AG09309 (cell line): ENCODE results near the gene BRIP1.

Experiments
- DNase-seq: peaks from one replicate; pipeline ENCODE4 v3.0.0-alpha.2; 2010; ENCODE audit warnings: low read depth
- H3K4me3 ChIP-seq: 2 replicates; pipeline ENCODE4 v1.5.1; 2011; ENCODE audit warnings: mild to moderate bottlenecking, low read depth, low read length, moderate library complexity; ENCODE audit not compliant: control insufficient read depth
- TF ChIP-seq, protein P1 (sequence below): IDR thresholded peaks from 2 replicates; pipeline ENCODE4 v1.5.1; 2011; ENCODE audit warnings: mild to moderate bottlenecking, low read depth, low read length, inconsistent platforms; ENCODE audit not compliant: insufficient read depth, control insufficient read depth; ENCODE audit errors: missing control alignments

The BRIP1 gene

GRCh38 chr17:61794792-61795191, 68.5 kb downstream of the BRIP1 start:
- no peak for DNase-seq
- TF ChIP-seq, protein P1, sequence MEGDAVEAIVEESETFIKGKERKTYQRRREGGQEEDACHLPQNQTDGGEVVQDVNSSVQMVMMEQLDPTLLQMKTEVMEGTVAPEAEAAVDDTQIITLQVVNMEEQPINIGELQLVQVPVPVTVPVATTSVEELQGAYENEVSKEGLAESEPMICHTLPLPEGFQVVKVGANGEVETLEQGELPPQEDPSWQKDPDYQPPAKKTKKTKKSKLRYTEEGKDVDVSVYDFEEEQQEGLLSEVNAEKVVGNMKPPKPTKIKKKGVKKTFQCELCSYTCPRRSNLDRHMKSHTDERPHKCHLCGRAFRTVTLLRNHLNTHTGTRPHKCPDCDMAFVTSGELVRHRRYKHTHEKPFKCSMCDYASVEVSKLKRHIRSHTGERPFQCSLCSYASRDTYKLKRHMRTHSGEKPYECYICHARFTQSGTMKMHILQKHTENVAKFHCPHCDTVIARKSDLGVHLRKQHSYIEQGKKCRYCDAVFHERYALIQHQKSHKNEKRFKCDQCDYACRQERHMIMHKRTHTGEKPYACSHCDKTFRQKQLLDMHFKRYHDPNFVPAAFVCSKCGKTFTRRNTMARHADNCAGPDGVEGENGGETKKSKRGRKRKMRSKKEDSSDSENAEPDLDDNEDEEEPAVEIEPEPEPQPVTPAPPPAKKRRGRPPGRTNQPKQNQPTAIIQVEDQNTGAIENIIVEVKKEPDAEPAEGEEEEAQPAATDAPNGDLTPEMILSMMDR, result no peak
- H3K4me3 ChIP-seq, result no peak overlapping the region

GRCh38 chr17:61794242-61794641, 69.1 kb downstream of the BRIP1 start:
- H3K4me3 ChIP-seq, result no peak overlapping the region
- TF ChIP-seq, protein P1, result no peak
- no peak for DNase-seq

GRCh38 chr17:61793565-61793964, 69.8 kb downstream of the BRIP1 start:
- no peak overlapping the region for H3K4me3 ChIP-seq
- TF ChIP-seq, protein P1, result no peak
- DNase-seq, result no peak

- DNase-seq, result no peak
- no peak overlapping the region for H3K4me3 ChIP-seq
- TF ChIP-seq, protein P1, result no peak
These were observed 73.5 kb downstream of the BRIP1 start for GRCh38 chr17:61789872-61790271.

GRCh38 chr17:61786088-61786487, 77.2 kb downstream of the BRIP1 start:
- TF ChIP-seq, protein P1, result no peak
- H3K4me3 ChIP-seq, result no peak overlapping the region
- DNase-seq, result no peak

DNA sequence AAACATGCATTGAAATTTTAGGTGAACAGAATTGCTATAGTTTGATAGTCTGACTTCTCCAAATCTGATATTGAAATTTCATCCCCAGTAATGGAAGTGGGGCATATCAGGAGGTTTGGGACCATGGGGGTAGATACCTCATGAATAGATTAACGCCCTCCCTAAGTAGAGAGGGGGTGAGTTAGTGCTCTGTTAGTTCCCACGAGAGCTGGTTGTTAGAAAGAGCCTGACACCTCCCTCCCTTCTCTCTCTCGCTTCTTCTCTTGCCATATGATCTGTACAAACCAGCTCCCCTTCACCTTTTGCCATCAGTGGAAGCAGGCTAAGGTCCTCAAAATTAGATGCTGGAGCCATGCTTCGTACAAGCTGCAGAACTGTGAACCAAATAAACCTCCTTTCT, 78.8 kb downstream of the BRIP1 start:
- H3K4me3 ChIP-seq, result no peak overlapping the region
- no peak for DNase-seq
- TF ChIP-seq, protein P1, result no peak
